HG03575 (cell line): ENCODE data around the gene PPP2R2C.

Experiments used
- ATAC-seq: cut with Tn5 transposase; IDR thresholded peaks from one replicate; pipeline ENCODE4 v1.9.1; 2021; ENCODE audit not compliant: unreplicated experiment, insufficient number of reproducible peaks, low FRiP score; ENCODE audit errors: extremely low read depth

PPP2R2C gene

DNA sequence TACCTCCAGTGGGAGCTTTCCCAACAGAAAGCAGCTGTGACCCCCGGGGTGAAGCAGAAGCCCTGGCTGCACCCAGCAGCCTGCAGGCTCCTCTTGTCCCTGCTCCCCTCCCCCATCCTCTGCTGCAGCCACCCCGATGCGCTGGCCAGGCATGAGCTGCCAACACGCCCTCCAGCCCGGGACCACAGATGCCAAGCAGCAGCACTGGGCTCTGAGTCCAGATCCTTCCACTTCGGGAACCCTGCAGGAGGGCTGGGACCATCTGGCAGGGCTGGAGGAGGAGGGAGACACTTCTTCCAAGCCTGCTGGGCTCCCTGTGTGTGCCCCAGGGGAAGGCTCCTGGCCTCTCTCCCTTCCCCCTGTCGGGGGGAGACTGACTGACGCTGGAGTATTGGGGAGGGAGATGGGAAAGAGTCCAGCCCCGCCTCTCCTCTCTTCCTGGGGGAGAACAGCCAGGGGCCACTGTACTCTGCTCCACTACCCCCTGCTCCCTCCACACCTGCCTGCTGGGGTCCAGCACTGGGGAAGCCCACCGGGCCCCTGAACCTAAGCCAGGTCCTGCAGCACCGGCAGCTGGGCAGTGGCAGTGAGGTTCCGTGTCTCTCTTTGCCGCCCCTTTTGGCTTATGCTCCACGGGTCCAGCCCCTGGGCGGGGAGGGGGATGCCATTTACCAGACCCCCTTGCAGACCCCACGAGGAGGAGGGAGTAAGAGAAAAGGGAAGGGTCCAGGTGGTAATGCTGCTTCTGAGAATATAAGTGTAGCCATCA, 55.7 kb downstream of the PPP2R2C start:
- no peak for ATAC-seq

DNA sequence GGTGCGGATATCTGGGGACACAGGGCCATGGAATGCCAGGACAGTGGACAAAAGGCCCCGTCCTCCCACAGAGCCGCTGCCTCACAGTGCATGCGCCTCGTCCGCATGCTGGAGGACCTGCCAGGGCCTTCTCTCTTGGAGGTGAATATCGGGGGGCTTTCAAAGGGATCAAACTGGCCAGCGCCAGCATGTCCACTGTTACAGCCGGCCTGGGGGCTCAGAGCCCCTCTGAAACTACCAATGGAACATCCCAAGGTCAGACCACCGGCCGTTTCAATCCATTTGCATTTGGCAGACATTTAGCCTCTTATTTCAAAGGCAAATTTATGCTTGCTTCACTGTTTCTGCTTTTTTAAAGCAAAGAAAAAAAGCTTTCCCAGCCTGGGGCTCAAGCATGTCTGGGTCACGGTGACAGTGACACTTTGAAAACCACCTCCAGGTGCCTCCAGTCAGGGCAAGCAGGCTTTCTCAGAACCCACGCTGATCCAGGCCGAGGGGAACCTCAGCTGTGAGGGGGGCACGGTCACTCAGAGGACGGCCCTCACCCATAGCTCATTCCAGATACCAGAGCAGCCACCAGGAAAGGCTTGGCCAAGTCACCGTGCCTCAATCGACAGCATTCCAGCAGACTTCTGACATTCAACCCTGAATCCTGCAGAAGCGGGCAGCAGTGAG, 57.2 kb downstream of the PPP2R2C start:
- no peak for ATAC-seq

DNA sequence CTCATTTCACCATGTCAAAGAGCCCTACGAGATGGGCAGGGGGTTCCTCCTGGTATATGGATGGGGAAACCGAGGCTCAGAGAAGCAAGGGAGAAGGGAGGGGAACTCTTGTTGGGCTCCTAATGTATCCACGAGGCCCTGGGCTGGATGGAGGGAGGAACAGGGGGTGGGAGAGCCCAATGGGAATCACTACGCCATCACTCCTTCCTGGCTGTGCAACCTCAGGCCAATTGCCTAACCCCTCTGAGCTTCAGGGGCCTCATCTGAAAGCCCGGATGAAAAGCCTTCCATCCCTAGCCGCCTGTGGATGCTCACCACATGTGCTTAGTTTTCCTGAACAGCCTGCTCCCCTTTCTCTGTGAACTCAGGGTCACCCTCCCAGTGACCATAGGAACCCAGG, 57.8 kb downstream of the PPP2R2C start:
- ATAC-seq: no peak

DNA sequence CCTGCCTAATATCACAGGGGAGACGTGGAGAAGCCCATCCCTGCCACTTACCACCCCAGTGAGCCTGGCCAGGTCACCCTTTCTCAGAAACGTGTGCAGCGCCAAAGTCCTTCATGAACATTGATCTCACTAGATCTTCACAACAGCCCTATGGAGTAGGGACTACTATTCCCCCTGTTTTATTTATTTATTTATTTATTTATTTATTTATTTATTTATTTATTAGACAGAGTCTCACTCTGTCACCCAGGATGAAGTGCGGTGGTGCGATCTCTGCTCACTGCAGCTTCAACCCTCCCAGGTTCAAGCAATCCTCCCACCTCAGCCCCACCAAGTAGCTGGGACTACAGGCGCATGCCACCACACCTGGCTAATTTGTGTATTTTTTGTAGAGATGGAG, 61.8 kb downstream of the PPP2R2C start:
- no peak for ATAC-seq

DNA sequence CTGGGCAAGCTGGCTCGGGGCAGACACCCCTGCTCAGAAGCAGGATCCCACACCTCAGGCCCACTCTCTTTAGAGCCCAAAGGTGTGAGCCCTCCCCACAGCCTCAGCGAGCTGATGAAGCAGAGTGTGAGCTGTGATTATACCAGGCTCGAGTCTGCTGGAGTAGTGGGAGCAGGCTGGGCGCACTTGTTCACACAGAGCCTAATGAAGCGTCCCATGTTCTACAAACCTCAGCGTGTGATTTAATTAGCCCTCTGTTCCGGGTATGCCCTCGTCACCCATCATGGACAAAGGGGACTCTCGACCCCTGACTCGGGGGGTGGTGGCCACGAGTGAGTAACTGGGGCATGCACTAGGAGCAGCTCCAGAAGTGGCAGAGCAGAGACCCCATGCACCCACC, 62.3 kb downstream of the PPP2R2C start:
- no peak for ATAC-seq

DNA sequence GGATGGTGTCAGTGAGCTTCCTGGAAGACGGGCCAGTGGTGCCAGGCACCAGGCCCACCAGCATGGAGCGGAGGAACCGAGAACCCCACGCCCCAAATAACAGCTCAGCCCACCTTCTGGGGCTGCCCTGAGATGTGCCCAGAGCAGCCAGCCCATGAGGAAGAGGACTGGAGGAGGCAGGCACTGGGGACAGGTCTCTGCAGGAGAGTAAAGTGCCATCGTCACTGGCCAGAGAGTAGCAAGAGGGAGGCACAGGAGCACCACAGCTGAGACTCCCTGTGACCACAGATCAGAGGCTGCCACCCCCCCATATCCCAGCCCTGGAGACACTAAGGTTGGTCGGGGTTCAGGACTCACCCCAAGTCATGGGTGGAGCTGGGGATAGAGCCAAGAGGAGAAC, 63.0 kb downstream of the PPP2R2C start:
- no peak for ATAC-seq

GRCh38 chr4:6408263-6408662, 64.2 kb downstream of the PPP2R2C start:
- ATAC-seq: no peak

- ATAC-seq: no peak
Observed at GRCh38 chr4:6405397-6405706, 67.1 kb downstream of the PPP2R2C start.

GRCh38 chr4:6404611-6405396, 67.6 kb downstream of the PPP2R2C start:
- ATAC-seq: no peak

- no peak for ATAC-seq
Observed at GRCh38 chr4:6403400-6403685, 69.1 kb downstream of the PPP2R2C start.

DNA sequence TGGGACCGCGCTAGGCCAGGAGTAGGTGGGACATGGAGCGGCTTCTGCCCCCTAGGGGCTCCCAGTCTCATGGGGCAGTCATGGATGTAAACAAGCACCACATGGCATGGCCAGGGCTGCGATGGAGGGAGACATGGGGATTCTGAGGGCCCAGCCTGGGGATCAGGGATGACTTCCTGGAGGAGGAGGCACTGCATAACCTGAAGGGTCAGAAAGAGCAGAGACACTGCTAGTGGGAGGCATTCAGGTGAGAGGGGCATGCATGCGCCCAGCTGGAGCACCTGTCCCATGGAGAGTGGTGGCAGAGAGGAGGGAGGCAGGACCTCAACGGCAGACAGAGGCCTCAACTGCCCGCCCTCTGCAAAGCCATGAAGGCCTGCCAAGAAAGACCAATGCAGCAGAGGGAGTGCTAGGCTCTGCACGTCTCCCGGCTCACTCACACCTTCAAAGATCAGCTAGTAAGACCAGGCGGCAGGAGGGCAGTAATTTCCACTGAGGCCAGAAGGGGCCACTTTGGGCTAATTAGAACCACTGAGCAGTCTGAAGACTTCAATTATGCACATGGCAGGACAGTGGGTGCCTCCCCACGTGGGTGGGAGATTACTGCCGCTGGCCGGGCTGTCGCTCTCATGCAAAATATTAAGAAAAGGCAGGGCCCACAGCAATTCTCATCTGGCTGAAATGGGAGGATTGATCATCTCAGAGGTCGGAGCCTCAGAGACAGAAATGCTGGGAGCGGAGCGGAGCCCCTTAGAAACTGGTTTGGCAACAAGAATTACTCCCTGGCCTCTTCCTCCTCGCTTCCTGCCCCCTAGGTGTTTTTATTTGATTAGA, 69.6 kb downstream of the PPP2R2C start:
- ATAC-seq: no peak

- no peak for ATAC-seq
Observed at GRCh38 chr4:6401797-6402196, 70.6 kb downstream of the PPP2R2C start.

- no peak for ATAC-seq
Observed at GRCh38 chr4:6396696-6397236, 75.6 kb downstream of the PPP2R2C start.

GRCh38 chr4:6395466-6396228, 76.8 kb downstream of the PPP2R2C start:
- ATAC-seq: no peak

DNA sequence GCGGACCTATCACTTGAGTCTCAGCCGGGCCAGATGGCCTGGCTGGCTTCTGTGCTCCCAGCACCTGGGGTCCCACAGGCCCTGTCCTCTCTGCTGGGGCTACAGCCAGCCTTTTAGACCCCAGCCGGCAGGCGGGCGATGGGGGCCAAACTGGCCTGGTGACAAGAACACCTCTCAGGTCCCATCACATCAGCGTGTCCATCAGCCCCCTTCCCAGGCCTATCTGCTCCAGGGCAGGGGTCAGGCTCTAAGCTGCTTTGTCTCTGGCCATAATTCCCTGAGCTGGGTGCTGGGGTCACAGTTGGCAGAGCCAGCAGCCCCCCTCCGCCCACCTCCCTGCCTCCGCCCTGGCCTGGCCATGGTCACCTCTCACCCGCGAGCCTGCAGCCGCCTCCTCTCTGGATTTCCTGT, 77.7 kb downstream of the PPP2R2C start:
- ATAC-seq: no peak

GRCh38 chr4:6393544-6394475, 78.6 kb downstream of the PPP2R2C start:
- ATAC-seq: no peak

- ATAC-seq: no peak
Observed at GRCh38 chr4:6393066-6393465, 79.3 kb downstream of the PPP2R2C start.

DNA sequence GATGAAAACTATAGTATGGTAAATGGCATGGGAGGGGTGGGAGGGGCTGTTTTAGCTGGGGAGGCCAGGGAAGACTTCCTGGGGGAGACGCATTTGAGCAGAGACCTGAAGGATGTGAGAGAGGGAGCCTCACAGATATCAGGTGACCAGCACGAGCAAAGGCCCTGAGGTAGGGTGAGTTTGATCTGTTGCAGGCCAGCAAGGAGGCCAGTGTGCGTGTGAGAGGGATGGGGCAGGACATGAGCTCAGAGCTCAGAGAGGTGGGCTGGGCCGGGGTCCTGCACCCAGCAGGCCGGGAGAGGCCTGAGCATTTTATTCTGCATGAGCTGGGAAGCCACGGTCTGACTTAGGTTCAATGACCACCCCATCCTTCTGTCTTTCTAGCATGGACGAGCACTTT, 80.0 kb downstream of the PPP2R2C start:
- ATAC-seq: no peak
